ENCODE data around the gene FSIP1. TPM values are rescaled to one million over a fixed set of nuclear protein-coding genes. Genes with fewer than 3 reads are reported as not detected.

Gene FSIP1
- total RNA-seq, 1 donor from 2014 or later, result 1.6 TPM

- Mint-ChIP-seq H3K36me3 (ENCODE audit: insufficient read depth) (no peaks in the 10 kb centered on the region), H3K9me3 (ENCODE audit: low read depth) (no peaks in the 10 kb centered on the region), H3K27ac (peak overlapping the region; percentile 4), H3K4me3 (ENCODE audit: low read depth) (no peak overlapping the region), H3K4me1 (ENCODE audit: low read depth) (peaks cover 1% of the 10 kb centered on the region), H3K27me3 (no peaks in the 10 kb centered on the region)
- DNase-seq (ENCODE audit: low spot score, unreplicated experiment), result no peak
- TF ChIP-seq CTCF (IDR thresholded peaks at IDR 0.05; ENCODE audit: unreplicated experiment), result no peak
Observed at GRCh38 chr15:39598958-39599845, 183.4 kb downstream of the FSIP1 start.

GRCh38 chr15:39598186-39598850 lies 184.3 kb downstream of the FSIP1 start:
- DNase-seq (ENCODE audit: low spot score, unreplicated experiment), result no peak
- Mint-ChIP-seq H3K27me3 (no peaks in the 10 kb centered on the region), H3K4me3 (ENCODE audit: low read depth) (no peak overlapping the region), H3K36me3 (ENCODE audit: insufficient read depth) (peaks cover 3% of the 10 kb centered on the region), H3K4me1 (ENCODE audit: low read depth) (peaks cover 1% of the 10 kb centered on the region), H3K9me3 (ENCODE audit: low read depth) (no peaks in the 10 kb centered on the region), H3K27ac (no peak overlapping the region)
- no peak for TF ChIP-seq CTCF (IDR thresholded peaks at IDR 0.05; ENCODE audit: unreplicated experiment)

GRCh38 chr15:39597751-39598185 lies 184.9 kb downstream of the FSIP1 start:
- no peaks in the 10 kb centered on the region for H3K9me3 Mint-ChIP-seq (ENCODE audit: low read depth)
- no peak for TF ChIP-seq CTCF (IDR thresholded peaks at IDR 0.05; ENCODE audit: unreplicated experiment)
- peaks cover 6% of the 10 kb centered on the region for H3K36me3 Mint-ChIP-seq (ENCODE audit: insufficient read depth)
- no peak for DNase-seq (ENCODE audit: low spot score, unreplicated experiment)
- H3K27ac Mint-ChIP-seq, result no peak overlapping the region
- no peak overlapping the region for H3K4me3 Mint-ChIP-seq (ENCODE audit: low read depth)
- H3K4me1 Mint-ChIP-seq (ENCODE audit: low read depth), result peaks cover 1% of the 10 kb centered on the region
- H3K27me3 Mint-ChIP-seq, result no peaks in the 10 kb centered on the region

- no peaks in the 10 kb centered on the region for H3K9me3 Mint-ChIP-seq (ENCODE audit: low read depth)
- peaks cover 9% of the 10 kb centered on the region for H3K36me3 Mint-ChIP-seq (ENCODE audit: insufficient read depth)
- H3K4me3 Mint-ChIP-seq (ENCODE audit: low read depth), result no peak overlapping the region
- TF ChIP-seq CTCF (IDR thresholded peaks at IDR 0.05; ENCODE audit: unreplicated experiment), result no peak
- H3K27me3 Mint-ChIP-seq, result no peaks in the 10 kb centered on the region
- peaks cover 1% of the 10 kb centered on the region for H3K4me1 Mint-ChIP-seq (ENCODE audit: low read depth)
- no peak overlapping the region for H3K27ac Mint-ChIP-seq
- DNase-seq (ENCODE audit: low spot score, unreplicated experiment), result no peak
Observed at GRCh38 chr15:39597336-39597735, 185.3 kb downstream of the FSIP1 start.

- Mint-ChIP-seq H3K27me3 (no peaks in the 10 kb centered on the region), H3K9me3 (ENCODE audit: low read depth) (no peaks in the 10 kb centered on the region), H3K27ac (no peak overlapping the region), H3K4me1 (ENCODE audit: low read depth) (peaks cover 1% of the 10 kb centered on the region), H3K36me3 (ENCODE audit: insufficient read depth) (peaks cover 9% of the 10 kb centered on the region), H3K4me3 (ENCODE audit: low read depth) (no peak overlapping the region)
- DNase-seq (ENCODE audit: low spot score, unreplicated experiment), result no peak
- no peak for TF ChIP-seq CTCF (IDR thresholded peaks at IDR 0.05; ENCODE audit: unreplicated experiment)
Observed at GRCh38 chr15:39596358-39597051, 186.1 kb downstream of the FSIP1 start.
